Measurements from ENCODE around the gene KRTAP12-1.

The KRTAP12-1 gene

DNA sequence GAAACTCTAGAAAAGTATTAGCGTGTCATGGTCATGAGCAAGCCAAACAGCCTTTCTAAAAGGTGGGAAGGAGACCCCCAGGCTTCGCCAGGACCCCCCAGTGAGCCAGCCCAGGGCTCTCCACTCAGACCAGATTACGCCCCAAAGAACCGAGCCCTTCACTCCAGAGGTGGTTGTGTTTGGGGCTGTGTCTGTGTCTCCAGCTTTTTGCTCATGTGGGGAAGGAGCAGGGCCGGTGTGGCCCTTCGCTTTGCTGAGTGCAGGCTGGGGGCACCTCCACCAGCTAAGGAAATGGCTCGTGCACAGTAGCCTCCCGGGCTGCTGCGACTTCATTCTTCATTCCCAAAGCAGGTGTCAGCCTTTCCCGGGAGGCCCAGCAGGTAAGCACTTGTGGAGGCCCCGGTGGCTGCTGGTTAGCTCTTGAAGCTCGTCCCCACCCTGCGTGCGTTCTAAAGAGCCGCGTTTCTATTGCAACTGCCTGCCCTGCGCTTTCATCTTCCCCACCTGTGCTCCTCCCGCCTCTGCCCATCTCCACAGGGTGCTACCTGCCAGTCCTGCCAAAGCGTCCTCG lies 28.9 kb upstream of the KRTAP12-1 start:
- H2AFZ ChIP-seq (ENCODE audit: low read length): no peak overlapping the region
- no peaks in the 10 kb centered on the region for H3K4me1 ChIP-seq (ENCODE audit: insufficient read depth, low read length, poor library complexity, severe bottlenecking)
- H3K9me2 ChIP-seq (replicated peaks; ENCODE audit: low read depth, low read length): no peaks in the 10 kb centered on the region
- H3K4me3 ChIP-seq (ENCODE audit: low read length, poor library complexity, severe bottlenecking): no peak overlapping the region
- no peaks in the 10 kb centered on the region for H3K79me2 ChIP-seq (ENCODE audit: insufficient read depth, low read length)
- no peaks in the 10 kb centered on the region for H3K9me3 ChIP-seq (ENCODE audit: insufficient read depth, low read depth, low read length)
- H3K27me3 ChIP-seq (ENCODE audit: insufficient read depth, low read length, poor library complexity, severe bottlenecking): no peaks in the 10 kb centered on the region
- TF ChIP-seq, protein P1, sequence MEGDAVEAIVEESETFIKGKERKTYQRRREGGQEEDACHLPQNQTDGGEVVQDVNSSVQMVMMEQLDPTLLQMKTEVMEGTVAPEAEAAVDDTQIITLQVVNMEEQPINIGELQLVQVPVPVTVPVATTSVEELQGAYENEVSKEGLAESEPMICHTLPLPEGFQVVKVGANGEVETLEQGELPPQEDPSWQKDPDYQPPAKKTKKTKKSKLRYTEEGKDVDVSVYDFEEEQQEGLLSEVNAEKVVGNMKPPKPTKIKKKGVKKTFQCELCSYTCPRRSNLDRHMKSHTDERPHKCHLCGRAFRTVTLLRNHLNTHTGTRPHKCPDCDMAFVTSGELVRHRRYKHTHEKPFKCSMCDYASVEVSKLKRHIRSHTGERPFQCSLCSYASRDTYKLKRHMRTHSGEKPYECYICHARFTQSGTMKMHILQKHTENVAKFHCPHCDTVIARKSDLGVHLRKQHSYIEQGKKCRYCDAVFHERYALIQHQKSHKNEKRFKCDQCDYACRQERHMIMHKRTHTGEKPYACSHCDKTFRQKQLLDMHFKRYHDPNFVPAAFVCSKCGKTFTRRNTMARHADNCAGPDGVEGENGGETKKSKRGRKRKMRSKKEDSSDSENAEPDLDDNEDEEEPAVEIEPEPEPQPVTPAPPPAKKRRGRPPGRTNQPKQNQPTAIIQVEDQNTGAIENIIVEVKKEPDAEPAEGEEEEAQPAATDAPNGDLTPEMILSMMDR (conservative IDR thresholded peaks at IDR 0.05; ENCODE audit: low read length): no peak
- TF ChIP-seq EZH2phosphoT487 (IDR thresholded peaks at IDR 0.05; ENCODE audit: borderline replicate concordance): no peak
- H3K36me3 ChIP-seq (ENCODE audit: insufficient read depth, low read length): no peaks in the 10 kb centered on the region
- H4K20me1 ChIP-seq (ENCODE audit: insufficient read depth, low read length, poor library complexity, severe bottlenecking): no peaks in the 10 kb centered on the region
- H3F3A ChIP-seq (ENCODE audit: low read depth): no peaks in the 10 kb centered on the region
- no peak overlapping the region for H3K9ac ChIP-seq (ENCODE audit: low read depth, low read length, poor library complexity, severe bottlenecking)
- H3K4me2 ChIP-seq (ENCODE audit: low read depth, low read length, poor library complexity, severe bottlenecking): no peak overlapping the region

DNA sequence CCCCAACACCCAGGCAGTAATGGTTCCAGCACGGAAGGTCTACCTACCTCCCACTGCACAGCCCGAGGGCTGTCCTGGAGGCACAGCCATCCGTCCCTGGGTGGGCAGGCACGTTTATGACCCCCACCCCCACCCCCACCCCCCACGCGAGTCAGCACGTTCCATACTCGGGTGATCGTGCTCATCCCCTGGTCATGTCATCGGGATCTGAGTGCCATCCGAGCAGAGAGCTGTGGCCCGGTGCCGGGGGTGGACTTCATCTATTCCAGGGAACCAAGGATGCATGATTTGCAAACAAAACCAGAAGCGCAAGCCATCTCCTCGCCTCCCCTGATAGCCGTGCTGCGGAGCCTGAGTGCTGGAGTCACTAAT lies 28.3 kb upstream of the KRTAP12-1 start:
- no peak overlapping the region for H3K4me2 ChIP-seq (ENCODE audit: low read depth, low read length, poor library complexity, severe bottlenecking)
- no peaks in the 10 kb centered on the region for H3F3A ChIP-seq (ENCODE audit: low read depth)
- H3K36me3 ChIP-seq (ENCODE audit: insufficient read depth, low read length): no peaks in the 10 kb centered on the region
- H3K4me1 ChIP-seq (ENCODE audit: insufficient read depth, low read length, poor library complexity, severe bottlenecking): no peaks in the 10 kb centered on the region
- H3K27me3 ChIP-seq (ENCODE audit: insufficient read depth, low read length, poor library complexity, severe bottlenecking): no peaks in the 10 kb centered on the region
- TF ChIP-seq, protein P1 (conservative IDR thresholded peaks at IDR 0.05; ENCODE audit: low read length): no peak
- H3K4me3 ChIP-seq (ENCODE audit: low read length, poor library complexity, severe bottlenecking): no peak overlapping the region
- H3K9ac ChIP-seq (ENCODE audit: low read depth, low read length, poor library complexity, severe bottlenecking): no peak overlapping the region
- no peak overlapping the region for H2AFZ ChIP-seq (ENCODE audit: low read length)
- H3K9me2 ChIP-seq (replicated peaks; ENCODE audit: low read depth, low read length): no peaks in the 10 kb centered on the region
- no peaks in the 10 kb centered on the region for H4K20me1 ChIP-seq (ENCODE audit: insufficient read depth, low read length, poor library complexity, severe bottlenecking)
- no peaks in the 10 kb centered on the region for H3K79me2 ChIP-seq (ENCODE audit: insufficient read depth, low read length)
- no peaks in the 10 kb centered on the region for H3K9me3 ChIP-seq (ENCODE audit: insufficient read depth, low read depth, low read length)

DNA sequence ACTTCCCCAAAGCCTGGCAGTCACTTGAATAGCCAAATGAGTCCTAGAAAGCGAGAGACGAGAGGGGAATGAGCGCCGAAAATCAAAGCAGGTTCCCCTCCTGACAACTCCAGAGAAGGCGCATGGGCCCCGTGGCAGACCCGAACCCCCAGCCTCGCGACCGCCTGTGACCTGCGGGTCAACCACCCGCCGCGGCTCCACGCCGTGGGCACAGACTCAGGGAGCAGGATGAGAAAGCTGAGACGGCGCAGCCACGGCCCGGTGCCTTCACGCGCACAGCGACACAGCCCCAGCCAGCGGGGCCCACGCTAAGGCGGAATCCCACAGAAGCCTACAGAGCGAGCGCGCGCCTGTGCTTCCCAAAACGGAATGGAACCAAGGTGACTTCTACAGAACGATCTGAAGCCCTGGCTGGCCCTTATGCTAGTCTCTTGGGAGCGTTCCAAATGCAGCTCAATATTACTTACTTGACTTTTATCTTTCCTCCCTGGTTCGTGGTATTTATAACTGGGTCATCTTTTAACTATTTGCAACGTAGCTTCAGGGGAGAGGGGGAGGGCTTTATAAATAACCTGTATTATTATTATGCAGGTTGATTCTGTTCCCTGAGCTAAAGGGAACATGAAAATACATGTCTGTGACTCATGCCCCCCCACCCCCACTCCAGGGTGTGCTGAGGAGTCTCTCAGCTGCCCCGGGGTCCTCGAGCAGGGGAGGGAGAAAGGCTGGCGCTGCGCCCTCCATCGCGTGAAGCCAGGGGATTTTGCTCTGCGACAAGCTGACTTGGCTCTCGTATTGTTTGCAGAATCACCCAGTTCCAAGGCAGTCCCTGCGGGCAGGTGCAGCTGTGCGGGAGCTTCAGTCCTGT lies 27.7 kb upstream of the KRTAP12-1 start:
- Histone ChIP-seq H3K4me1 (ENCODE audit: insufficient read depth, low read length, poor library complexity, severe bottlenecking) (no peaks in the 10 kb centered on the region), H2AFZ (ENCODE audit: low read length) (no peak overlapping the region), H3K9me3 (ENCODE audit: insufficient read depth, low read depth, low read length) (no peaks in the 10 kb centered on the region), H3K27me3 (ENCODE audit: insufficient read depth, low read length, poor library complexity, severe bottlenecking) (no peaks in the 10 kb centered on the region), H3F3A (ENCODE audit: low read depth) (no peaks in the 10 kb centered on the region), H3K4me2 (ENCODE audit: low read depth, low read length, poor library complexity, severe bottlenecking) (no peak overlapping the region), H3K36me3 (ENCODE audit: insufficient read depth, low read length) (no peaks in the 10 kb centered on the region), H3K4me3 (ENCODE audit: low read length, poor library complexity, severe bottlenecking) (no peak overlapping the region), H4K20me1 (ENCODE audit: insufficient read depth, low read length, poor library complexity, severe bottlenecking) (no peaks in the 10 kb centered on the region), H3K79me2 (ENCODE audit: insufficient read depth, low read length) (no peaks in the 10 kb centered on the region), H3K9ac (ENCODE audit: low read depth, low read length, poor library complexity, severe bottlenecking) (no peak overlapping the region), H3K9me2 (replicated peaks; ENCODE audit: low read depth, low read length) (no peaks in the 10 kb centered on the region)
- TF ChIP-seq, protein P1 (conservative IDR thresholded peaks at IDR 0.05; ENCODE audit: low read length): no peak
